ENCODE results near the gene SGSM1.
"Not testable (repeated sequence)": the region's sequence is repeated elsewhere in the genome, so short reads cannot be mapped to it uniquely, and the experiment has no call there.

The SGSM1 gene

DNA sequence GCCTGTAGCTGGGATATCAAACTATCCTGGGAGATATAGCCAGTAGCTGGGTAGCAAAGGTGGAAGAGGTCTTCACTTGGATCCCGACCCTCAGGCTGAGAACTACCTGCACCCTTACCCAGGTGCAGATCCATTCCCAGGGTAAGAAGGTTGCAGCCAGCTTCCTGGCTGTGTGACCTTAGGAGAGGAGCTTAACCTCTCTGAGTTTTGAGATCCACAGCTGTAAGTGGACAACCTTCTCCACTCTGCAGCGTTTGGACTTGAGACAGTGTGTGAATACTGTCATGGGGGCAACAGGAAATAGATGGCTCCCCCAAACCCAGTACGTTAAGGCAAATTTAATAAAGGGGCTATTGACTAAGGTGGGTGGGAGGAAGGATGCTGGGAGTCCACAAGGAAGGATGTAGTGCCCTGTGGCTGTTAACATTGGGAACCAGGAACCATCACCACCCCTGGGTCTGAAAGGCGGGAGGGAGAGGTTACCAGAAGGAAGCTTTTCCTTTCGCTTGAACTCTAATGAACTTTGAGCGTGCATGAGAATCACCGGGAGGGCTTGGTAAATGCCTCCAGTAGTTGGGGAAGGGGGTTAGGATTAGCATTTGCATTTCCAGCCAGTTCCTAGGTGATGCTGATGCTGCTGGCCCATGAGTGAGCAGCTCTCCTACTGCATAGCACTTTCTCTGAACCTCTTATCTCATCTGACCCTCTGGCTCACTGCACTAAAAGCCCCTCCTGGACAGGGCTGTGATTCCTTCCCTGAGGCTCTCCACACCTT, 24.4 kb downstream of the SGSM1 start:
- TF ChIP-seq CTCF (IDR thresholded peaks at IDR 0.05; ENCODE audit: insufficient read depth, low read depth, low read length, missing control alignments), result no peak
- DNase-seq (ENCODE audit: low read depth), result no peak
- no peak overlapping the region for H3K4me3 ChIP-seq (ENCODE audit: low read depth, low read length)

GRCh38 chr22:24831687-24832086, 25.7 kb downstream of the SGSM1 start:
- H3K4me3 ChIP-seq (ENCODE audit: low read depth, low read length), result no peak overlapping the region
- TF ChIP-seq CTCF (IDR thresholded peaks at IDR 0.05; ENCODE audit: insufficient read depth, low read depth, low read length, missing control alignments), result no peak
- DNase-seq (ENCODE audit: low read depth), result no peak

GRCh38 chr22:24833881-24834495, 28.0 kb downstream of the SGSM1 start:
- DNase-seq (ENCODE audit: low read depth), result no peak
- TF ChIP-seq CTCF (IDR thresholded peaks at IDR 0.05; ENCODE audit: insufficient read depth, low read depth, low read length, missing control alignments), result no peak
- H3K4me3 ChIP-seq (ENCODE audit: low read depth, low read length), result no peak overlapping the region

DNA sequence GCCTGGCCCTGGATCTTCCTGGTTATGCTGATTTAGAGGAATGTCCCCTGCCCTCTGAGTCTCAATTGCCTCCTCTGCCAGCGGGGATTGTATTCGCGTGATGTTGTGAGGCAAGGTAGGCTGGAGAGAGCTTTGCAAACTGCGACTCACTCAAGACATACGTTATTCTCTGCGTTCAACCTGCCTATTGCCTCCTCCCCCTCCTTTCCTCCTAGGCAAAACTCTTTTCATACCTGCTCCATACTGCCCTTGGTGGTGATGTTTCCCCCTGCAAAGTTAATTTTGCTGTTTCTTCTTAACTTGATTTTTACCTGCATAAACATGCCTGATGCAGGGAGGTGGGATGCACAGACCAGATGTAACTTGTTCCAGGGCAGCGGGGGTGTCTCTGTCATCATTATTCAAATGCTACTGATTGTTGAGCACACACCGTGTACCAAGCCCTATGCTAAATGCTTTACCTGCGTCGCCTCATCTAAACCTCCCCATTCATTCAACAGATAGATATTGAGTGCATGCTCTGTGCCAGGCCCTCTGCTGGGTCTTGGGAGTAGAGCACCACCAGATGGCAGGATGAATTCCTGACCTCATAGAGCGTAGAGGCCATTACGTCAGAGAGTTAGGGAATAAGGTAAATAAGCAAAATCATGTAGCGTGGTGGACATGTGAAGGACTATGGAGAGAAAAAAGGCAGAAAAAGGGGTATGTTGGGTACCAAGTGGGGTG, 29.0 kb downstream of the SGSM1 start:
- peak; percentile 4 for DNase-seq (ENCODE audit: low read depth)
- no peak for TF ChIP-seq CTCF (IDR thresholded peaks at IDR 0.05; ENCODE audit: insufficient read depth, low read depth, low read length, missing control alignments)
- H3K4me3 ChIP-seq (ENCODE audit: low read depth, low read length), result no peak overlapping the region

GRCh38 chr22:24836282-24836681, 30.3 kb downstream of the SGSM1 start:
- no peak overlapping the region for H3K4me3 ChIP-seq (ENCODE audit: low read depth, low read length)
- TF ChIP-seq CTCF (IDR thresholded peaks at IDR 0.05; ENCODE audit: insufficient read depth, low read depth, low read length, missing control alignments), result no peak
- DNase-seq (ENCODE audit: low read depth), result no peak

DNA sequence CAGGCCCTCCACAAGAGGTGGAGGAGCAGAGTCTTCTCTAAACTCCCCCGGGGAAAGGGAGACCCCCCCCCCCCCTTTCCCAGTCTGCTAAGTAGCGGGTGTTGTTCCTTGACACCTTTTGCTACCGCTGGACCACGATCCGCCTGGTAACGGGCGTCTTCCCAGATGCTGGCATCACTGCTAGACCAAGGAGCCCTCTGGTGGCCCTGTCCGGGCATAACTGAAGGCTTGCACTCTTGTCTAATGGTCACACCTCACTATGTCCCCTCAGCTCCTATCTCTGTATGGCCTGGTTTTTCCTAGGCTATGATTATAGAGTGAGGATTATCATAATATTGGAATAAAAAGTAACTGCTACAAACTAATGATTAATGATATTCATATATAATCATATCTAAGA, 31.5 kb downstream of the SGSM1 start:
- not testable (repeated sequence) for H3K4me3 ChIP-seq (ENCODE audit: low read depth, low read length); DNase-seq (ENCODE audit: low read depth)

GRCh38 chr22:24841261-24841660, 35.2 kb downstream of the SGSM1 start:
- TF ChIP-seq CTCF (IDR thresholded peaks at IDR 0.05; ENCODE audit: insufficient read depth, low read depth, low read length, missing control alignments), result no peak
- no peak overlapping the region for H3K4me3 ChIP-seq (ENCODE audit: low read depth, low read length)
- no peak for DNase-seq (ENCODE audit: low read depth)

All from GM12865 (cell line).